ENCODE measurements around the gene ZBTB9.
A peak's percentile ranks its signal among the peaks of the same experiment; 100 is the strongest.

Gene ZBTB9

DNA sequence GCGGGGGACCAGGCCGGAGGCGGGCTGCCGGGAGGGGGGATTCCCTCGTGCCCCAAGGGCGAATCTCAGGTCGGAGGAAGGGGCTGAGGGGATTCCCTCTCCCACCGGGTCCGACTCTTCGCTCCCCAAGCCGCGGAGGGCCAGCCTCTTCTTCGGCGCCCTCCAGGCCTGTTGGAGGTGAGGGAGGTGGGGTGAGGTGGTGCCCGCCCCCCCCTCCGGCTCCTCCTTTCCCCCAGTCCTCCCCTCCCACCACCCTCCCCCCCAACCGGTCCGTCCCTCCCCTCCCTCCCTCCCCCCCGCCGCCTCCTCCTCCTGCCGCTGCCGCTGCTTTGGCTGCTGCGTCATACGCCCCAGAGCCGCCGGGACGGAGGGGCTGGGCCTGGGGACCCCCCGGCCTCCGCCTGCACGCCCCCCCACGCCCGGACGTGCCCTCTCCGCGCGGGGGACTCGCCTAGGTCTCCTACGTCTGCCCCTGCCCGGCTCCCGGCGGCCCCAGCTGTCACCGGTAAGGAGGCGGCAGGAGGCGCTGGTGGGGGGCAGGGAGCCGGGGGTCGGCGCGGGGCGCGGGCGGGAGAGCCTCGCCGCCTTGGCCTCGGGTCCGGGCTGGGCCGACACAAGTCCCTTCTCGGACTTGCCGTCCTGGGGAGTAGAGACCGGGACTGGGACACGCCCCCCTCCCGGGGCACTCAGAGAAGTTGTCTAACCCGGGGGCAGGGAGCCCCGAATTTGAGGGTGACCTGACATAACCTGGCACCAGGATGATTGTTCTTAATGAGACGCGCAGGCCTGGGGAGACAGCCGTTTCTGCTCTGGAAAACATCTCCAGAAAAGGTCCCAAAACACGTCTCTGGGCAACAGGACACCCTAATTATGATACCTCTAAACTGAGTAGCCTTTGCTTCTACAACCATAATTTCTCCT, 43.4 kb upstream of the ZBTB9 start, which contains the start of gene PHF1:
PHF1 (plus strand) TSS at position 304 of the 921 bp plus-strand sequence. CDS start 1,250 bp downstream, outside the sequence.
- DNase-seq (ENCODE audit: extremely low read depth, low read depth): no peak
- H3K4me3 ChIP-seq (replicated peaks; ENCODE audit: low read depth, low read length): peak within 1 kb of the TSS; percentile 61
- TF ChIP-seq, protein P1, sequence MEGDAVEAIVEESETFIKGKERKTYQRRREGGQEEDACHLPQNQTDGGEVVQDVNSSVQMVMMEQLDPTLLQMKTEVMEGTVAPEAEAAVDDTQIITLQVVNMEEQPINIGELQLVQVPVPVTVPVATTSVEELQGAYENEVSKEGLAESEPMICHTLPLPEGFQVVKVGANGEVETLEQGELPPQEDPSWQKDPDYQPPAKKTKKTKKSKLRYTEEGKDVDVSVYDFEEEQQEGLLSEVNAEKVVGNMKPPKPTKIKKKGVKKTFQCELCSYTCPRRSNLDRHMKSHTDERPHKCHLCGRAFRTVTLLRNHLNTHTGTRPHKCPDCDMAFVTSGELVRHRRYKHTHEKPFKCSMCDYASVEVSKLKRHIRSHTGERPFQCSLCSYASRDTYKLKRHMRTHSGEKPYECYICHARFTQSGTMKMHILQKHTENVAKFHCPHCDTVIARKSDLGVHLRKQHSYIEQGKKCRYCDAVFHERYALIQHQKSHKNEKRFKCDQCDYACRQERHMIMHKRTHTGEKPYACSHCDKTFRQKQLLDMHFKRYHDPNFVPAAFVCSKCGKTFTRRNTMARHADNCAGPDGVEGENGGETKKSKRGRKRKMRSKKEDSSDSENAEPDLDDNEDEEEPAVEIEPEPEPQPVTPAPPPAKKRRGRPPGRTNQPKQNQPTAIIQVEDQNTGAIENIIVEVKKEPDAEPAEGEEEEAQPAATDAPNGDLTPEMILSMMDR (IDR thresholded peaks at IDR 0.05; ENCODE audit: low read depth, low read length, missing control alignments): no peak

DNA sequence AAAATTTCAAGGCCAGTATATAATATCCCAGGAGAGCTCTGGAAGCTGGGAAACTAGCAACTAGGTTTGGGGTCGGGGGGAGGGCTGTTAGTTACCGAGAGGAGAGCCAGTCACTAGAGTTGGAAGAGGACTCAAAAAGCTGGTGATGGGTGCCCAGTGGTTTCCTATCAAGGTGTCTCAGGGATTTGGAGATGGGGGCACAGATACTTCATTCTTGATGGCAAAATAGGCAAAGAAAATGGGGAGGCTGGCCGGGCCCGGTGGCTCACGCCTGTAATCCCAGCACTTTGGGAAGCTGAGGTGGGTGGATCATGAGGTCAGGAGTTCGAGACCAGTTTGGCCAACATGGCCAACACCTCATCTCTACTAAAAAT, 42.8 kb upstream of the ZBTB9 start:
- H3K4me3 ChIP-seq (replicated peaks; ENCODE audit: low read depth, low read length): peak overlapping the region; percentile 61
- no peak for DNase-seq (ENCODE audit: extremely low read depth, low read depth)
- TF ChIP-seq, protein P1 (IDR thresholded peaks at IDR 0.05; ENCODE audit: low read depth, low read length, missing control alignments): no peak

DNA sequence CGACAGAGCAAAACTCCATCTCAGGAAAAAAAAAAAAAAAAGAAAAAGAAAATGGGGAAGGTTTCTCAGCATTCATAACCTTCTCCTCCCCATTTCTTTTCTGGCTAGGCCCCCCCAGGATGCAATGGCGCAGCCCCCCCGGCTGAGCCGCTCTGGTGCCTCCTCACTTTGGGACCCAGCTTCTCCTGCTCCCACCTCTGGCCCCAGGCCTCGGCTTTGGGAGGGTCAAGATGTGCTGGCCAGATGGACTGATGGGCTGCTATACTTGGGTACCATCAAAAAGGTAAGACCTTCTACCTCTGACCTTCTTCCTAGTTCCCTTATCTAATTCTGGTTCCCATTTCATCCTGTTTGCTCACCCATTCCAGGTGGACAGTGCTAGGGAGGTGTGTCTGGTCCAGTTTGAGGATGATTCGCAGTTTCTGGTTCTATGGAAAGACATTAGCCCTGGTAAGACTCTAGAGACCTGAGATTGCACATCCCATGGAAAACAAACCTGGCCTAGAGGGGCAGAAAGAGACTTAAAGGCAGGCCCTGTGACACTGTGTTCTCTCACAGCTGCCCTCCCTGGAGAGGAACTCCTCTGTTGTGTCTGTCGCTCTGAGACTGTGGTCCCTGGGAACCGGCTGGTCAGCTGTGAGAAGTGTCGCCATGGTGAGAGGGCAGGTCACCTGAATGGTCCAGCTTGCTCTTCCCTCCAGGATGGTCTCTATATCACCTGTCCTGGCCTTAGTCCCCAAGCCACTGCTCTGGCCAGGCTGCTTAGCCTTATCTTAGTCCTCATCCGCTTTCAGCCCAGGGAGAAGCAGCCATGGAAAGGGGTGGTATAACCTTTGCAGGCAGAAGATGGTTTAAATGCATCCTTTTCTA, 42.0 kb upstream of the ZBTB9 start:
- TF ChIP-seq, protein P1 (IDR thresholded peaks at IDR 0.05; ENCODE audit: low read depth, low read length, missing control alignments): no peak
- DNase-seq (ENCODE audit: extremely low read depth, low read depth): no peak
- H3K4me3 ChIP-seq (replicated peaks; ENCODE audit: low read depth, low read length): no peak overlapping the region

DNA sequence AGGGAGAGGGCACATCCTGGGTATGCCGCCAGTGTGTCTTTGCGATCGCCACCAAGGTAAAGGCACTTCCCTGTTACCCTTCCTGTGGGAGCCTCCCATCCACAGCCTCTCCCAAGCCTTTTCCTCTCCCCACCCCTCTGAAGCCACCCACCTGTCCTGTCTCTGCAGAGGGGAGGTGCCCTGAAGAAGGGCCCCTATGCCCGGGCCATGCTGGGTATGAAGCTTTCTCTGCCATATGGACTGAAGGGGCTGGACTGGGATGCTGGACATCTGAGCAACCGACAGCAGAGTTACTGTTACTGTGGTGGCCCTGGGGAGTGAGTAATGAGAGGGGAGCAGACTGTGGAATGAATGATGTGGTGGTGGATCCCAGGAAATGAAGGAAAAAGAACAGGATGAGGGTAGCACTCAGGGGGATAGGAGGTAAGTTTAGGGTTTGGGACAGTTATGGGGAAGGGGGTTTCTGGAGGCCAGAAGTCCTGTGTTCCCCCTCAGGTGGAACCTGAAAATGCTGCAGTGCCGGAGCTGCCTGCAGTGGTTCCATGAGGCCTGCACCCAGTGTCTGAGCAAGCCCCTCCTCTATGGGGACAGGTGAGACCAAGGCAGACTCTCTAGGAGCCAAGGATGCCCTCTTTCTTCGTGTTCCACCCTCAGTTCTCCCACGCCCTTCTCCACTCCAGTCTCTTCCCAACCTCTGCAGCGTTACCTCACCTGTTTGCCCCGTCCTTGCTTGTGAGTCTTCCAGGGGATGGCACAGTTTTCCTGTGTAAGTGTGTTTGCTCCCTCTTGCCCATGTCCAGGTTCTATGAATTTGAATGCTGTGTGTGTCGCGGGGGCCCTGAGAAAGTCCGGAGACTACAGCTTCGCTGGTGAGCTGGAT, 40.9 kb upstream of the ZBTB9 start:
- TF ChIP-seq, protein P1 (IDR thresholded peaks at IDR 0.05; ENCODE audit: low read depth, low read length, missing control alignments): no peak
- no peak for DNase-seq (ENCODE audit: extremely low read depth, low read depth)
- no peak overlapping the region for H3K4me3 ChIP-seq (replicated peaks; ENCODE audit: low read depth, low read length)

DNA sequence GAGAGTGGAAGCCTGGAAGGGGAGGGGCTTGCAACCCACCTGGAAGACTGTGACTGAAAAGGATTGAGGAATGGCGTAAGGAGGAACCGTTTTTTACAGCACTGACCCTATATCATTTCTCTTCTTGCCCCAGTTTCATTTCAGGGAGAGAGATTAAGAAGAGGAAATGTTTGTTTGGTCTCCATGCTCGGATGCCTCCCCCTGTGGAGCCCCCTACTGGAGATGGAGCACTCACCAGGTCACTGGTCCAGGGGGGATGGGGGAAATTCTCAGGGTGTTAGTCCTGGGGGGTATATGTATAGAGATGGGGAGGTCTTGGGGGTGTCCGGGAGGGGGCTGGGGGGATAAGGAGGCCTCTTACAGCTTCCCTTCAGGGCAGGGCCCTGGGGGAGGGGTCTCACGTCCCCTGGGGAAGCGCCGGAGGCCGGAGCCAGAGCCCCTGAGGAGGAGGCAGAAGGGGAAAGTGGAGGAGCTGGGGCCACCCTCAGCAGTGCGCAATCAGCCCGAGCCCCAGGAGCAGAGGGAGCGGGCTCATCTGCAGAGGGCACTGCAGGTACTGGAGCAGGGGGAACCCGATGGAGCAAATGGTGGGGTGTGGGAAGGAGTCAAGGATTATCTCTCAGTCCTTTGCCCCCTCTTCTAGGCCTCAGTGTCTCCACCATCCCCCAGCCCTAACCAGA, 39.6 kb upstream of the ZBTB9 start:
- no peak for DNase-seq (ENCODE audit: extremely low read depth, low read depth)
- H3K4me3 ChIP-seq (replicated peaks; ENCODE audit: low read depth, low read length): no peak overlapping the region

More for the DNA sequence above, 39.6 kb upstream of the ZBTB9 start:
- TF ChIP-seq, protein P1 (IDR thresholded peaks at IDR 0.05; ENCODE audit: low read depth, low read length, missing control alignments): peak; percentile 53

Data from HFF-Myc (cell line).